ENCODE results near the gene FLNB. TPM values are rescaled to one million over a fixed set of nuclear protein-coding genes. Genes with fewer than 3 reads are reported as not detected.

Gene FLNB
- total RNA-seq, 1 experiment from 2014 or later: 83.4 TPM

GRCh38 chr3:58163234-58163633, 155.0 kb downstream of the FLNB start:
- H3K18ac ChIP-seq (ENCODE audit: insufficient read length, low read depth, low read length): no peak overlapping the region
- H2AK5ac ChIP-seq (ENCODE audit: insufficient read length, low read length): no peak overlapping the region
- no peak overlapping the region for H2BK120ac ChIP-seq (ENCODE audit: low read depth, low read length, poor library complexity, severe bottlenecking)
- no peak overlapping the region for H3K4me3 Mint-ChIP-seq
- peaks cover 9 to 60% (median 57%) of the 10 kb centered on the region in 3 experiments for H3K36me3 Mint-ChIP-seq (ENCODE audit: insufficient read depth in 1 of 3, low read depth in 3 of 3)
- peak overlapping the region in 2 of 3 experiments; percentile 43 to 87; a peak in 2 of 7 replicates for H3K27ac Mint-ChIP-seq
- no peak overlapping the region for H2AFZ ChIP-seq (ENCODE audit: low read length)
- H3K4me1 Mint-ChIP-seq: peaks cover 0 to 2% of the 10 kb centered on the region in 2 experiments; a peak in 3 of 4 replicates
- no peaks in the 10 kb centered on the region for H4K20me1 ChIP-seq (ENCODE audit: control insufficient read depth, insufficient read depth, insufficient read length)
- no peaks in the 10 kb centered on the region for H3K9me3 ChIP-seq (ENCODE audit: control insufficient read depth, low read depth, low read length)
- no CpG with 5 or more reads among the region's 14 CpGs for whole genome bisulfite sequencing (ENCODE audit: extremely low coverage, insufficient read length, low lambda C conversion rate)
- no peak overlapping the region for H2BK15ac ChIP-seq (ENCODE audit: low read depth, low read length)
- no peak overlapping the region for H2BK20ac ChIP-seq (ENCODE audit: low read depth, low read length, poor library complexity, severe bottlenecking)
- H3K79me2 ChIP-seq (ENCODE audit: insufficient read depth, low read length): no peaks in the 10 kb centered on the region
- H2BK5ac ChIP-seq (ENCODE audit: insufficient read length, low read length): no peak overlapping the region
- no peaks in the 10 kb centered on the region for H3K4me1 ChIP-seq (ENCODE audit: insufficient read depth, low read length)
- TF ChIP-seq CTCF (conservative IDR thresholded peaks at IDR 0.05): no peak
- no peaks in the 10 kb centered on the region for H3K27me3 ChIP-seq (ENCODE audit: insufficient read depth, low read length)
- H3K27ac ChIP-seq (ENCODE audit: insufficient read length, low read depth, low read length): no peak overlapping the region
- no peak overlapping the region for H3K14ac ChIP-seq (ENCODE audit: insufficient read depth, low read length)
- no peaks in the 10 kb centered on the region for H3K79me1 ChIP-seq (ENCODE audit: insufficient read depth, low read depth, low read length, poor library complexity, severe bottlenecking)
- no peak overlapping the region for H3K4me2 ChIP-seq (ENCODE audit: insufficient read depth, insufficient read length, low read length)
- DNase-seq: no peak
- no peak overlapping the region for H4K8ac ChIP-seq (replicated peaks; ENCODE audit: insufficient read length, low read depth, low read length)
- no peak overlapping the region for H3T11ph ChIP-seq (ENCODE audit: low read length)
- no peak overlapping the region for H4K91ac ChIP-seq (ENCODE audit: insufficient read length, low read depth, low read length)
- H3K27me3 Mint-ChIP-seq (ENCODE audit: low read depth): no peaks in the 10 kb centered on the region
- no peak overlapping the region for H3K23ac ChIP-seq (ENCODE audit: insufficient read length, low read depth, low read length)
- no peak overlapping the region for H4K5ac ChIP-seq (ENCODE audit: insufficient read length, low read depth, low read length)
- H3K9me3 Mint-ChIP-seq: no peaks in the 10 kb centered on the region
- H3K23me2 ChIP-seq (ENCODE audit: insufficient read length, low read depth, low read length, poor library complexity, severe bottlenecking): no peaks in the 10 kb centered on the region
- H3K9ac ChIP-seq (ENCODE audit: extremely low read depth, insufficient read length, low read length): no peak overlapping the region
- H2BK12ac ChIP-seq (ENCODE audit: insufficient read length, low read depth, low read length): no peak overlapping the region
- no peak overlapping the region for H3K56ac ChIP-seq (ENCODE audit: insufficient read length, low read depth, low read length)
- H3K4ac ChIP-seq (ENCODE audit: low read depth, low read length): no peak overlapping the region

Measured in H9 (cell line).